Loucy (cell line): ENCODE results near the gene SERPINB6.

Experiments
- H2AFZ ChIP-seq: fragments of 200-600 bp; sonication (generic); 2 replicates; pipeline ENCODE4 v1.6.0; 2016; ENCODE audit warnings: antibody characterized with exemption, mild to moderate bottlenecking, low read length, moderate library complexity
- H3F3A ChIP-seq: fragments of 200-600 bp; 2 replicates; pipeline ENCODE4 v1.6.0; 2016; ENCODE audit warnings: antibody characterized with exemption, low read depth, mild to moderate bottlenecking
- H3K27me3 ChIP-seq: fragments of 200-600 bp; sonication (generic); 2 replicates; pipeline ENCODE4 v1.6.1; 2014; ENCODE audit warnings: low read length, mild to moderate bottlenecking; ENCODE audit not compliant: insufficient read depth, poor library complexity, severe bottlenecking
- H3K36me3 ChIP-seq: fragments of 200-600 bp; sonication (generic); 2 replicates; pipeline ENCODE4 v1.6.1; 2016; ENCODE audit warnings: low read length; ENCODE audit not compliant: insufficient read depth
- H3K4me1 ChIP-seq: fragments of 200-600 bp; sonication (generic); 2 replicates; pipeline ENCODE4 v1.5.1; 2014; ENCODE audit warnings: low read length, mild to moderate bottlenecking; ENCODE audit not compliant: insufficient read depth, poor library complexity, severe bottlenecking
- H3K4me2 ChIP-seq: fragments of 200-600 bp; sonication (generic); 2 replicates; pipeline ENCODE4 v1.6.0; 2014; ENCODE audit warnings: antibody characterized with exemption, low read length, low read depth, mild to moderate bottlenecking; ENCODE audit not compliant: poor library complexity, severe bottlenecking
- H3K4me3 ChIP-seq: fragments of 200-600 bp; sonication (generic); 2 replicates; pipeline ENCODE4 v1.5.1; 2014; ENCODE audit warnings: low read length, mild to moderate bottlenecking, mixed read lengths; ENCODE audit not compliant: poor library complexity, severe bottlenecking
- H3K79me2 ChIP-seq: fragments of 200-600 bp; sonication (generic); 2 replicates; pipeline ENCODE4 v1.6.1; 2014; ENCODE audit warnings: low read length; ENCODE audit not compliant: insufficient read depth
- H3K9ac ChIP-seq: fragments of 200-600 bp; sonication (generic); 2 replicates; pipeline ENCODE4 v1.6.0; 2014; ENCODE audit warnings: mild to moderate bottlenecking, low read depth, low read length, moderate library complexity; ENCODE audit not compliant: poor library complexity, severe bottlenecking
- H3K9me2 ChIP-seq: fragments of 200-600 bp; sonication (generic); replicated peaks from 2 replicates; pipeline ENCODE4 v1.6.1; 2016; ENCODE audit warnings: low read depth, low read length, mixed read lengths
- H3K9me3 ChIP-seq: fragments of 200-600 bp; sonication (generic); 2 replicates; pipeline ENCODE4 v1.6.1; 2014; ENCODE audit warnings: mild to moderate bottlenecking, antibody characterized with exemption, low read length, low read depth; ENCODE audit not compliant: insufficient read depth
- H4K20me1 ChIP-seq: fragments of 200-600 bp; sonication (generic); 2 replicates; pipeline ENCODE4 v1.6.0; 2014; ENCODE audit warnings: antibody characterized with exemption, low read length, mild to moderate bottlenecking; ENCODE audit not compliant: insufficient read depth, poor library complexity, severe bottlenecking
- CTCF ChIP-seq: fragments of 200-600 bp; sonication (generic); conservative IDR thresholded peaks from 2 replicates; pipeline ENCODE4 v1.5.1; 2014; ENCODE audit warnings: mild to moderate bottlenecking, antibody characterized with exemption, low read length
- EZH2phosphoT487 ChIP-seq: fragments of 200-600 bp; IDR thresholded peaks from 2 replicates; pipeline ENCODE4 v1.6.1; 2018; ENCODE audit warnings: antibody characterized with exemption, mild to moderate bottlenecking, moderate library complexity, borderline replicate concordance

The SERPINB6 gene

DNA sequence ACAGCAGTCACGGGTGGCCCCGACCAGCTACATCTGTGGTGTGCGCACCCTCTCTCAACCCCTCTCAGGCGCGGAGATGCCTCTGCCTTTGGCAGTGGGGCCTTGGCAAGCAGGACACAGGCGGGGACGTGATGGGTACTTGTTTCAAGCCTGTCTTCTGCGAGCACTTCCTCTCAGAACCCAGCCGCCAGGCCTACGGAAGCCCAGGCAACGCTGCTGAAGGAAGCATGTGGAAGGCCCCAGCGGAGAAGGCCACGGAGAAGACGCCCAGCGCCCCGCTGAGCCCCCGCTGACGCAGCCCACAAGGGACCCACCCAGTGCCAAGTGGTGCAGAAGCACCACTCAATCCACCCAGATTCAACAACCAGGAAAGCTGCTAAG lies 13.0 kb downstream of the SERPINB6 start:
- no peaks in the 10 kb centered on the region for H3F3A ChIP-seq
- no peaks in the 10 kb centered on the region for H4K20me1 ChIP-seq

GRCh38 chr6:2957696-2958330 lies 13.6 kb downstream of the SERPINB6 start:
- H3K9ac ChIP-seq = no peak overlapping the region
- H2AFZ ChIP-seq = no peak overlapping the region
- no peak overlapping the region for H3K4me2 ChIP-seq
- no peaks in the 10 kb centered on the region for H3K9me3 ChIP-seq
- TF ChIP-seq EZH2phosphoT487 (no peak), CTCF (no peak)
- H4K20me1 ChIP-seq = no peaks in the 10 kb centered on the region
- H3K27me3 ChIP-seq = no peaks in the 10 kb centered on the region
- H3K4me1 ChIP-seq = no peaks in the 10 kb centered on the region
- no peaks in the 10 kb centered on the region for H3F3A ChIP-seq
- H3K4me3 ChIP-seq = no peak overlapping the region
- no peaks in the 10 kb centered on the region for H3K36me3 ChIP-seq
- H3K9me2 ChIP-seq = no peaks in the 10 kb centered on the region
- no peaks in the 10 kb centered on the region for H3K79me2 ChIP-seq

More for the DNA sequence above, 13.0 kb downstream of the SERPINB6 start:
- no peaks in the 10 kb centered on the region for H3K9me3 ChIP-seq
- H3K79me2 ChIP-seq = no peaks in the 10 kb centered on the region
- H3K4me3 ChIP-seq = no peak overlapping the region
- H3K4me1 ChIP-seq = no peaks in the 10 kb centered on the region
- no peaks in the 10 kb centered on the region for H3K9me2 ChIP-seq
- no peaks in the 10 kb centered on the region for H3K27me3 ChIP-seq
- H3K9ac ChIP-seq = no peak overlapping the region
- no peak for TF ChIP-seq EZH2phosphoT487
- TF ChIP-seq CTCF = no peak
- H3K36me3 ChIP-seq = no peaks in the 10 kb centered on the region
- H2AFZ ChIP-seq = no peak overlapping the region
- H3K4me2 ChIP-seq = no peak overlapping the region

GRCh38 chr6:2956930-2957685 lies 14.3 kb downstream of the SERPINB6 start:
- Histone ChIP-seq H3K4me1 (no peaks in the 10 kb centered on the region), H3K4me3 (no peak overlapping the region), H3K79me2 (no peaks in the 10 kb centered on the region), H2AFZ (no peak overlapping the region), H3K9me2 (no peaks in the 10 kb centered on the region), H3K4me2 (no peak overlapping the region), H3K36me3 (no peaks in the 10 kb centered on the region), H4K20me1 (no peaks in the 10 kb centered on the region), H3K9me3 (no peaks in the 10 kb centered on the region), H3K27me3 (no peaks in the 10 kb centered on the region), H3K9ac (no peak overlapping the region), H3F3A (no peaks in the 10 kb centered on the region)
- TF ChIP-seq CTCF = no peak
- no peak for TF ChIP-seq EZH2phosphoT487
